ENCODE measurements around the gene BCAS4.

DNA sequence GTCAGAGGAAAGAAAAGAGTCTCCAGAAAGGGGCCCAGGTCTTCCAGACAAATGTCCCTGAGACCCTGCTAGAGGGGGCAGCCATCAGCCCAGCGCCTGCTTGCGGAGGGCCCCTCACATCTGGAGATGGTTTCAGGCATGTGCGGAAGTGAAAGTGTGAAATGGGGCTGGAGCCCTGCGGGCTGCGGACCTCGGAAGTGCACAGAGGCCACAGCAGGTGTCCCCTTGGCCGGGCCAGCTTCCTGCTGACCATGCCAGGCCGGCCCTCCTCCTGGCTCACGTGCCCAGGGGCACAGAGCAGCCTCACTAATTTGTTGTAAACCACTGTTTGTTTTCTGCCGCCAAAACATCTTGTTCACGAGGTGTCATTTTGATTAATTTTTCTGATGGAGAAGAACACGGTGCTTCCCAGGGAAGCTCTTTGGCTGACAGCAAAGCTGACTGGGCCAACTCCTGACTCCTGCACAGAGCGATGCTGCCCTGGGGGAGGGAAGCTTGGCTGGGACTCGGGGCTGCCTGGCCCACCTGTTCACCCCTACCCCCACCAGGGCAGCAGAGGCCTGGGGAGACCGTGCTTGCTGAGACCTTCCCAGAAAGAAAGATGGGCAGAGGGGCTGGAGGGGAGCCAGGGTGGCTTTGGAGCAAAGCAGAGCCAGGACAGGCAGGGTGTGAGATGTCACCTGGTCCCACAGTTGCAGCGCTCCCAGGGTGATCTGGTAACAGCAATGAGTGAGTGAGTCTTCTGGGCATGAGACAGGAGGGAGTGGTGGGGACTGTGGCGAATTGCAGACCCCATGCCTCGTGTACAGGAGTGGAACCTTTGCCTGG lies 54.2 kb downstream of the BCAS4 start:
- TF ChIP-seq, protein P1, sequence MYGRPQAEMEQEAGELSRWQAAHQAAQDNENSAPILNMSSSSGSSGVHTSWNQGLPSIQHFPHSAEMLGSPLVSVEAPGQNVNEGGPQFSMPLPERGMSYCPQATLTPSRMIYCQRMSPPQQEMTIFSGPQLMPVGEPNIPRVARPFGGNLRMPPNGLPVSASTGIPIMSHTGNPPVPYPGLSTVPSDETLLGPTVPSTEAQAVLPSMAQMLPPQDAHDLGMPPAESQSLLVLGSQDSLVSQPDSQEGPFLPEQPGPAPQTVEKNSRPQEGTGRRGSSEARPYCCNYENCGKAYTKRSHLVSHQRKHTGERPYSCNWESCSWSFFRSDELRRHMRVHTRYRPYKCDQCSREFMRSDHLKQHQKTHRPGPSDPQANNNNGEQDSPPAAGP (tag by site-specific recombination; IDR thresholded peaks at IDR 0.05) = no peak
- TF ChIP-seq, protein P2, sequence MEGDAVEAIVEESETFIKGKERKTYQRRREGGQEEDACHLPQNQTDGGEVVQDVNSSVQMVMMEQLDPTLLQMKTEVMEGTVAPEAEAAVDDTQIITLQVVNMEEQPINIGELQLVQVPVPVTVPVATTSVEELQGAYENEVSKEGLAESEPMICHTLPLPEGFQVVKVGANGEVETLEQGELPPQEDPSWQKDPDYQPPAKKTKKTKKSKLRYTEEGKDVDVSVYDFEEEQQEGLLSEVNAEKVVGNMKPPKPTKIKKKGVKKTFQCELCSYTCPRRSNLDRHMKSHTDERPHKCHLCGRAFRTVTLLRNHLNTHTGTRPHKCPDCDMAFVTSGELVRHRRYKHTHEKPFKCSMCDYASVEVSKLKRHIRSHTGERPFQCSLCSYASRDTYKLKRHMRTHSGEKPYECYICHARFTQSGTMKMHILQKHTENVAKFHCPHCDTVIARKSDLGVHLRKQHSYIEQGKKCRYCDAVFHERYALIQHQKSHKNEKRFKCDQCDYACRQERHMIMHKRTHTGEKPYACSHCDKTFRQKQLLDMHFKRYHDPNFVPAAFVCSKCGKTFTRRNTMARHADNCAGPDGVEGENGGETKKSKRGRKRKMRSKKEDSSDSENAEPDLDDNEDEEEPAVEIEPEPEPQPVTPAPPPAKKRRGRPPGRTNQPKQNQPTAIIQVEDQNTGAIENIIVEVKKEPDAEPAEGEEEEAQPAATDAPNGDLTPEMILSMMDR (tag by site-specific recombination; IDR thresholded peaks at IDR 0.05) = no peak
- TF ChIP-seq ZBTB21 (tag by site-specific recombination; IDR thresholded peaks at IDR 0.05) (no peak), YY1 (tag by site-specific recombination; IDR thresholded peaks at IDR 0.05) (no peak), GLI2 (tag by site-specific recombination; IDR thresholded peaks at IDR 0.05; ENCODE audit: borderline replicate concordance, low read depth) (no peak), ZNF416 (tag by site-specific recombination; IDR thresholded peaks at IDR 0.05) (no peak), KLF16 (tag by site-specific recombination; IDR thresholded peaks at IDR 0.05) (no peak)
- TF ChIP-seq, protein P3, sequence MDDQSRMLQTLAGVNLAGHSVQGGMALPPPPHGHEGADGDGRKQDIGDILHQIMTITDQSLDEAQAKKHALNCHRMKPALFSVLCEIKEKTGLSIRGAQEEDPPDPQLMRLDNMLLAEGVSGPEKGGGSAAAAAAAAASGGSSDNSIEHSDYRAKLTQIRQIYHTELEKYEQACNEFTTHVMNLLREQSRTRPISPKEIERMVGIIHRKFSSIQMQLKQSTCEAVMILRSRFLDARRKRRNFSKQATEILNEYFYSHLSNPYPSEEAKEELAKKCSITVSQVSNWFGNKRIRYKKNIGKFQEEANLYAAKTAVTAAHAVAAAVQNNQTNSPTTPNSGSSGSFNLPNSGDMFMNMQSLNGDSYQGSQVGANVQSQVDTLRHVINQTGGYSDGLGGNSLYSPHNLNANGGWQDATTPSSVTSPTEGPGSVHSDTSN (CRISPR knock-in tag; IDR thresholded peaks at IDR 0.05) = no peak
- TF ChIP-seq, protein P4, sequence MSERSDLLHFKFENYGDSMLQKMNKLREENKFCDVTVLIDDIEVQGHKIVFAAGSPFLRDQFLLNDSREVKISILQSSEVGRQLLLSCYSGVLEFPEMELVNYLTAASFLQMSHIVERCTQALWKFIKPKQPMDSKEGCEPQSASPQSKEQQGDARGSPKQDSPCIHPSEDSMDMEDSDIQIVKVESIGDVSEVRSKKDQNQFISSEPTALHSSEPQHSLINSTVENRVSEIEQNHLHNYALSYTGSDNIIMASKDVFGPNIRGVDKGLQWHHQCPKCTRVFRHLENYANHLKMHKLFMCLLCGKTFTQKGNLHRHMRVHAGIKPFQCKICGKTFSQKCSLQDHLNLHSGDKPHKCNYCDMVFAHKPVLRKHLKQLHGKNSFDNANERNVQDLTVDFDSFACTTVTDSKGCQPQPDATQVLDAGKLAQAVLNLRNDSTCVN (tag by site-specific recombination; optimal IDR thresholded peaks at IDR 0.05) = no peak
